Heart right ventricle (tissue), 16 donors: Measurements from ENCODE around the gene MYH16. TPM values are rescaled to one million over a fixed set of nuclear protein-coding genes. Genes with fewer than 3 reads are reported as not detected.
"Not testable (repeated sequence)": the region's sequence is repeated elsewhere in the genome, so short reads cannot be mapped to it uniquely, and the experiment has no call there.

Experiments
- ATAC-seq, 8 donors: fragments of 200-7000 bp; cut with Tn5 transposase; one replicate each; pipeline ENCODE4 v1.9.1; 2020; ENCODE audit warnings: mild to moderate bottlenecking in 8 of 8, moderate library complexity in 8 of 8, moderate number of reproducible peaks in 1 of 8
- DNase-seq, 2 donors: peaks; one replicate each; pipeline ENCODE4 v3.0.0-alpha.2; 2020
- H3K27ac ChIP-seq, 10 donors: fragments of 200-600 bp; sonication (generic) in 2 of 10; one replicate each; pipeline versions ENCODE4 v1.5.0 to v1.8.0; 2020 to 2022; ENCODE audit warnings: mild to moderate bottlenecking in 3 of 10
- H3K27me3 ChIP-seq, 7 donors: fragments of 200-600 bp; one replicate each; pipeline ENCODE4 v1.8.0; 2021 to 2022; ENCODE audit warnings: mild to moderate bottlenecking in 2 of 7
- H3K36me3 ChIP-seq, 9 donors: fragments of 200-600 bp; sonication (generic) in 1 of 9; one replicate each; pipeline versions ENCODE4 v1.5.0 to v1.8.0; 2020 to 2022; ENCODE audit warnings: mild to moderate bottlenecking in 2 of 9
- H3K4me1 ChIP-seq, 9 donors: fragments of 200-600 bp; sonication (generic) in 1 of 9; one replicate each; pipeline versions ENCODE4 v1.5.0 to v1.8.0; 2020 to 2022; ENCODE audit warnings: mild to moderate bottlenecking in 4 of 9
- H3K4me3 ChIP-seq, 10 donors: fragments of 200-600 bp; sonication (generic) in 2 of 10; one replicate each; pipeline versions ENCODE4 v1.5.0 to v1.8.0; 2020 to 2022; ENCODE audit warnings: mild to moderate bottlenecking in 7 of 10, moderate library complexity in 2 of 10
- H3K9me3 ChIP-seq, 11 donors: fragments of 200-600 bp in 10 of 11; sonication (generic) in 2 of 11; one replicate each; pipeline versions ENCODE4 v1.5.0 to v1.8.0; 2013 to 2022; ENCODE audit warnings: mild to moderate bottlenecking in 2 of 11, control low read depth in 1 of 11, moderate library complexity in 1 of 11
- CTCF ChIP-seq, 9 donors: fragments of 200-600 bp; sonication (generic) in 2 of 9; IDR thresholded peaks; one replicate each; pipeline versions ENCODE4 v1.5.0 to v1.8.0; 2021 to 2022; ENCODE audit warnings: antibody characterized with exemption in 9 of 9, mild to moderate bottlenecking in 5 of 9, moderate library complexity in 1 of 9
- WGBS, 2 donors: extraction: QIAGEN DNeasy Blood & Tissue Kit; methylation state at CpG; one replicate each; pipeline ENCODE4 v1.1.7; 2013; ENCODE audit warnings: inconsistent platforms in 1 of 2; 5-methylcytosine and 5-hydroxymethylcytosine counted together
- intact Hi-C, 10 donors: fragments of 100-400 bp; cut with DNase I; formaldehyde crosslinking; loops; one replicate each; pipeline versions ENCODE4 v1.11.1 to v1.14.2; 2022
- polyA plus RNA-seq, 2 donors: library from polyadenylated mRNA; stranded (reverse); fragments of 200-250 nt; gene quantifications; one replicate each; pipeline ENCODE4 v1.2.3, GENCODE V29; 2013
- total RNA-seq, 10 donors: library from RNA; stranded (reverse); fragmentation: NEBNext Ultra II Directional in 3 of 10; extraction: Animal tissue kit (Norgen Biotek cat#: 25700) in 3 of 10; gene quantifications; one replicate each; pipeline versions ENCODE4 v1.2.1 to v1.2.4, GENCODE V29; 2021 to 2023
- donor health status: Arrhythmogenic right ventricular cardiomyopathy.
- donor health status: ischemic (EF 13 %, LVEDD 7.1; RV severe dilation, severe dysfunction).
- donor health status: healthy with polysubstance abuse.
- donor health status: DM: no; HTN: yes; CAD: no.
- donor health status: DM: no; HTN: no; CAD: no.
- donor health status: ischemic (EF 25% LVEDD 6.9; RV normal size, moderate dysfunction).
- donor health status: ischemic (EF 25% LVEDD 5.7; RV mildly dilated, moderate dysfunction).
- donor health status: healthy.
- donor health status: DM: yes; HTN: yes; CAD: no.
- donor health status: Ischemic cardiomyopathy.
- donor health status: ischemic (EF 35%, LVEDD 5.7; RV mildly dilated, moderate dysfunction).
- donor health status: nonischemic (EF 11% LVEDD 7.7; RV severe dilation, severe dysfunction).
- donor health status: DM: yes; HTN: yes; CAD: no.
- donor health status: PGD.
- donor health status: ischemic (EF 29% LVEDD 5.4; RV normal size, mild dysfunction).
- donor health status: nonischemic (EF 23%, LVEDD 6.1; RV moderate dilation, normal function).

The MYH16 gene
- total and polyA plus RNA-seq, 12 donors: not detected

GRCh38 chr7:99313204-99313573, 40.5 kb downstream of the MYH16 start:
- WGBS, 2 donors: 27 to 68% methylated on average over 1 of the region's 1 CpG
- peak in 2 of 9 donors; percentile 2 to 11 for TF ChIP-seq CTCF (IDR thresholded peaks at IDR 0.05)
- DNase-seq: no peak

GRCh38 chr7:99314504-99314903, 41.9 kb downstream of the MYH16 start:
- Histone ChIP-seq H3K9me3 (peaks cover 0 to 10% (median 4%) of the 10 kb centered on the region in 11 donors), H3K27ac (no peak overlapping the region), H3K27me3 (no peaks in the 10 kb centered on the region), H3K36me3 (no peaks in the 10 kb centered on the region), H3K4me3 (no peak overlapping the region), H3K4me1 (peaks cover 0 to 9% (median 2%) of the 10 kb centered on the region in 9 donors)
- ATAC-seq: no peak
- DNase-seq: no peak
- intact Hi-C loops: loop anchor here in 3 of 10 donors (2.0 to 10.0 kb wide), 3 partner anchors 170 to 276 kb away; partner anchors contain the start of gene SMURF1 (in 2 of the 3)
- WGBS, 2 donors: 71 to 72% methylated on average over 7 of the region's 7 CpGs
- TF ChIP-seq CTCF (IDR thresholded peaks at IDR 0.05): no peak

More at GRCh38 chr7:99313204-99313573, 40.5 kb downstream of the MYH16 start:
- ATAC-seq: no peak
- H3K27ac ChIP-seq: no peak overlapping the region
- H3K27me3 ChIP-seq: no peaks in the 10 kb centered on the region
- no peaks in the 10 kb centered on the region for H3K36me3 ChIP-seq
- intact Hi-C loops: loop anchor here in 9 of 10 donors (1.0 to 10.0 kb wide), 4 partner anchors 168 to 273 kb away; partner anchors contain the start of gene SMURF1 (in 2 of the 9)
- H3K4me3 ChIP-seq: peak overlapping the region in 1 of 10 donors; percentile 19
- peaks cover 0 to 12% (median 5%) of the 10 kb centered on the region in 11 donors for H3K9me3 ChIP-seq
- H3K4me1 ChIP-seq: peaks cover 0 to 9% (median 2%) of the 10 kb centered on the region in 9 donors

- Histone ChIP-seq H3K9me3 (no peaks in the 10 kb centered on the region), H3K27ac (no peak overlapping the region), H3K27me3 (no peaks in the 10 kb centered on the region), H3K4me1 (peaks cover 0 to 26% (median 7%) of the 10 kb centered on the region in 9 donors), H3K36me3 (no peaks in the 10 kb centered on the region), H3K4me3 (no peak overlapping the region)
- TF ChIP-seq CTCF (IDR thresholded peaks at IDR 0.05): no peak
- no peak for DNase-seq
- intact Hi-C loops: no loop called here
- WGBS, 2 donors: 57 to 63% methylated on average over 4 of the region's 4 CpGs
- no peak for ATAC-seq
Measured at GRCh38 chr7:99320371-99320770, 47.7 kb downstream of the MYH16 start.

- H3K36me3 ChIP-seq, DNase-seq, H3K27ac ChIP-seq, H3K27me3 ChIP-seq, H3K9me3 ChIP-seq, ATAC-seq, intact Hi-C loops, H3K4me3 ChIP-seq: not testable (repeated sequence)
- WGBS, 2 donors: 91 to 92% methylated on average over 6 of the region's 6 CpGs
- H3K4me1 ChIP-seq: peaks cover 5 to 38% (median 25%) of the 10 kb centered on the region in 9 donors
Measured at GRCh38 chr7:99322659-99323058, 50.0 kb downstream of the MYH16 start.

- intact Hi-C loops: no loop called here
- peaks cover 7 to 57% (median 39%) of the 10 kb centered on the region in 9 donors for H3K4me1 ChIP-seq
- 97% methylated on average over 14 of the region's 14 CpGs for WGBS, 2 donors
- no peak for DNase-seq
- peaks cover 0 to 12% (median 0%) of the 10 kb centered on the region in 9 donors for H3K36me3 ChIP-seq
- TF ChIP-seq CTCF (IDR thresholded peaks at IDR 0.05): no peak
- H3K27me3 ChIP-seq: no peaks in the 10 kb centered on the region
- no peaks in the 10 kb centered on the region for H3K9me3 ChIP-seq
- peak overlapping the region in 7 of 10 donors; percentile 86 to 100 (median 94) for H3K4me3 ChIP-seq
- ATAC-seq: no peak
- H3K27ac ChIP-seq: no peak overlapping the region
Measured at GRCh38 chr7:99324559-99324958, 51.9 kb downstream of the MYH16 start.
